ENCODE data around the gene RPTOR.

GRCh38 chr17:80969674-80970043 lies 425.0 kb downstream of the RPTOR start:
- TF ChIP-seq CTCF (IDR thresholded peaks at IDR 0.05; ENCODE audit: insufficient read depth, low read depth, low read length), result no peak
- no peak for TF ChIP-seq EZH2 (IDR thresholded peaks at IDR 0.05; ENCODE audit: insufficient read depth, low read length)
